Loucy (cell line): Measurements from ENCODE around the gene MINDY4.

ENCODE experiments used
- H2AFZ ChIP-seq: fragments of 200-600 bp; sonication (generic); 2 replicates; pipeline ENCODE4 v1.6.0; 2016; ENCODE audit warnings: antibody characterized with exemption, mild to moderate bottlenecking, low read length, moderate library complexity
- H3F3A ChIP-seq: fragments of 200-600 bp; 2 replicates; pipeline ENCODE4 v1.6.0; 2016; ENCODE audit warnings: antibody characterized with exemption, low read depth, mild to moderate bottlenecking
- H3K27me3 ChIP-seq: fragments of 200-600 bp; sonication (generic); 2 replicates; pipeline ENCODE4 v1.6.1; 2014; ENCODE audit warnings: low read length, mild to moderate bottlenecking; ENCODE audit not compliant: insufficient read depth, poor library complexity, severe bottlenecking
- H3K36me3 ChIP-seq: fragments of 200-600 bp; sonication (generic); 2 replicates; pipeline ENCODE4 v1.6.1; 2016; ENCODE audit warnings: low read length; ENCODE audit not compliant: insufficient read depth
- H3K4me1 ChIP-seq: fragments of 200-600 bp; sonication (generic); 2 replicates; pipeline ENCODE4 v1.5.1; 2014; ENCODE audit warnings: low read length, mild to moderate bottlenecking; ENCODE audit not compliant: insufficient read depth, poor library complexity, severe bottlenecking
- H3K4me2 ChIP-seq: fragments of 200-600 bp; sonication (generic); 2 replicates; pipeline ENCODE4 v1.6.0; 2014; ENCODE audit warnings: antibody characterized with exemption, low read length, low read depth, mild to moderate bottlenecking; ENCODE audit not compliant: poor library complexity, severe bottlenecking
- H3K4me3 ChIP-seq: fragments of 200-600 bp; sonication (generic); 2 replicates; pipeline ENCODE4 v1.5.1; 2014; ENCODE audit warnings: low read length, mild to moderate bottlenecking, mixed read lengths; ENCODE audit not compliant: poor library complexity, severe bottlenecking
- H3K79me2 ChIP-seq: fragments of 200-600 bp; sonication (generic); 2 replicates; pipeline ENCODE4 v1.6.1; 2014; ENCODE audit warnings: low read length; ENCODE audit not compliant: insufficient read depth
- H3K9ac ChIP-seq: fragments of 200-600 bp; sonication (generic); 2 replicates; pipeline ENCODE4 v1.6.0; 2014; ENCODE audit warnings: mild to moderate bottlenecking, low read depth, low read length, moderate library complexity; ENCODE audit not compliant: poor library complexity, severe bottlenecking
- H3K9me2 ChIP-seq: fragments of 200-600 bp; sonication (generic); replicated peaks from 2 replicates; pipeline ENCODE4 v1.6.1; 2016; ENCODE audit warnings: low read depth, low read length, mixed read lengths
- H3K9me3 ChIP-seq: fragments of 200-600 bp; sonication (generic); 2 replicates; pipeline ENCODE4 v1.6.1; 2014; ENCODE audit warnings: mild to moderate bottlenecking, antibody characterized with exemption, low read length, low read depth; ENCODE audit not compliant: insufficient read depth
- H4K20me1 ChIP-seq: fragments of 200-600 bp; sonication (generic); 2 replicates; pipeline ENCODE4 v1.6.0; 2014; ENCODE audit warnings: antibody characterized with exemption, low read length, mild to moderate bottlenecking; ENCODE audit not compliant: insufficient read depth, poor library complexity, severe bottlenecking
- CTCF ChIP-seq: fragments of 200-600 bp; sonication (generic); conservative IDR thresholded peaks from 2 replicates; pipeline ENCODE4 v1.5.1; 2014; ENCODE audit warnings: mild to moderate bottlenecking, antibody characterized with exemption, low read length
- EZH2phosphoT487 ChIP-seq: fragments of 200-600 bp; IDR thresholded peaks from 2 replicates; pipeline ENCODE4 v1.6.1; 2018; ENCODE audit warnings: antibody characterized with exemption, mild to moderate bottlenecking, moderate library complexity, borderline replicate concordance

The MINDY4 gene

GRCh38 chr7:30764030-30764975, 6.9 kb upstream of the MINDY4 start:
- no peaks in the 10 kb centered on the region for H3K27me3 ChIP-seq
- no peaks in the 10 kb centered on the region for H3K9me3 ChIP-seq
- no peaks in the 10 kb centered on the region for H4K20me1 ChIP-seq
- no peak overlapping the region for H2AFZ ChIP-seq
- no peaks in the 10 kb centered on the region for H3K9me2 ChIP-seq
- no peak overlapping the region for H3K4me2 ChIP-seq
- no peak overlapping the region for H3K4me3 ChIP-seq
- H3K9ac ChIP-seq = no peak overlapping the region
- H3K79me2 ChIP-seq = no peaks in the 10 kb centered on the region
- H3K36me3 ChIP-seq = no peaks in the 10 kb centered on the region
- no peaks in the 10 kb centered on the region for H3F3A ChIP-seq
- no peaks in the 10 kb centered on the region for H3K4me1 ChIP-seq
- TF ChIP-seq EZH2phosphoT487 (no peak), CTCF (no peak)

GRCh38 chr7:30765408-30765807, 5.8 kb upstream of the MINDY4 start:
- Histone ChIP-seq H3K9ac (no peak overlapping the region), H3K79me2 (no peaks in the 10 kb centered on the region), H2AFZ (no peak overlapping the region), H3K4me2 (no peak overlapping the region), H3K4me1 (no peaks in the 10 kb centered on the region), H3K36me3 (no peaks in the 10 kb centered on the region), H3K9me2 (no peaks in the 10 kb centered on the region), H4K20me1 (no peaks in the 10 kb centered on the region), H3F3A (no peaks in the 10 kb centered on the region), H3K4me3 (no peak overlapping the region), H3K9me3 (no peaks in the 10 kb centered on the region), H3K27me3 (no peaks in the 10 kb centered on the region)
- TF ChIP-seq EZH2phosphoT487 (no peak), CTCF (no peak)

- H3K4me3 ChIP-seq = no peak overlapping the region
- peak overlapping the region; percentile 99 for H2AFZ ChIP-seq
- H3F3A ChIP-seq = no peaks in the 10 kb centered on the region
- H3K27me3 ChIP-seq = no peaks in the 10 kb centered on the region
- H4K20me1 ChIP-seq = no peaks in the 10 kb centered on the region
- peak overlapping the region; percentile 80 for H3K4me2 ChIP-seq
- no peak overlapping the region for H3K9ac ChIP-seq
- no peaks in the 10 kb centered on the region for H3K4me1 ChIP-seq
- no peaks in the 10 kb centered on the region for H3K79me2 ChIP-seq
- H3K9me3 ChIP-seq = no peaks in the 10 kb centered on the region
- TF ChIP-seq EZH2phosphoT487 (no peak), CTCF (no peak)
- H3K9me2 ChIP-seq = no peaks in the 10 kb centered on the region
- no peaks in the 10 kb centered on the region for H3K36me3 ChIP-seq
Observed at GRCh38 chr7:30770845-30771173, 408 bp upstream of the MINDY4 start.
